NCI-H69 (cell line): Measurements from ENCODE around the gene KLHL29.

Source experiments
- DNase-seq: peaks from one replicate; lab custom pipeline; 2025; lab: John Stamatoyannopoulos, UW

Gene KLHL29

GRCh38 chr2:23476786-23477185, 91.8 kb downstream of the KLHL29 start:
- DNase-seq = no peak

DNA sequence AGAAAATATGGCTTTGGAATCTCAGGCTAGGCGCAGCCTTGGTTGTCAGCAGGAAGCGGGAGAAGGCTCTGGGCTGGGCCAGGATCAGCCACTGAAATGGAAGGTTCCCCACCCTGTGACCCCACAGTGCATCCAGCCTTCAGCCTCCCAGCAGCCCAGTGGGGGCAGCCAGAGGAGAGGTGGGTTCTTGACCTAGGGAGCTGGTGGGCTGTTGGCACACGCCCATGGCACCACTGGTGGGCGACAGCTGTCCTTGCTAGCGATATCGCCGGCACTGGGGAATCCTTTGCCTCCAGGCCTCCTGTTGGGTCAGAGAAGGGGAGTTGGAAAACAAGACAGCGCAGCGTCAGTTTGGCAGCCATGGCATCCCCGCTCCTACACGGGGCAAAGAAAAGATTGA, 92.4 kb downstream of the KLHL29 start:
- no peak for DNase-seq

DNA sequence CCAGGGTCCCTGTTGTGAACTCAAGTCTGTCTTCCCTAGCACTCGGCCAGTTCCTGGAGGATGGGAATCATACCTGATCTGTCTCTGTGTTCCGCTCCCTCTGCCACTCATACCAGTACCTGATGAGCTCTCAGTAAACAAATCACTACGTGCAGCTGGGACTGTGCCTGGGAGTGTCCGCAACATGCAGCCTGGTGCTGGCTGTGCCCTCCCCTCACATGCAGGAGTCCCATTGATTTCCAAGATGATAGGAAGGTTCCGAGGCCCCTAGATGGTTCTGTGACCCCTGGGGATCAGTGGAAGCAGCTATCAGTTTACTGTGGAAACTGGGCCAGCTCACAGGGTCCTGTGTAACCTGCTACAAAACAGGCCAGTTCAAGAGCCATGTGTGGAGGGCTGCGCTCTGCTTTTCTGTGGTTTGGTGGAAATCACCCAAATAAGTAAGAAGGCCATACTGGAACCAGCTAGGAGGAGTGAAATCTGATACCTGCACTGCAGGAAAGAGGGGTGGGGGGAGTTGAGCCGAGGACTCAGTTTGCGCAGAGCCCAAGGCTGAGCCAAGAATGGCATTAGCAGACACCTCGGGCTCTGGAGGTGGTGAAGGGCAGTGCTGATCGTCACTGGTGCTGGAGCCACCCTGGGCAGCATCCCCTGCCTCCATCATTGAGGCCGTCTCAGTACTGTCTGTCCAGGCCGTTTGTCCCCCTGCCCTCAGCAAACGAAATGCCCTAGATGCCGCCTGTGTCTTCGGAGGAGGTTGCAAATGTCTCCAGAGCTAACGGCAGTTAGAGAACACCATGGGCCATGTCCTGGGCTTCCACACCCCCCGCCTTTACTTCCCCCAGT, 93.3 kb downstream of the KLHL29 start:
- DNase-seq = no peak

DNA sequence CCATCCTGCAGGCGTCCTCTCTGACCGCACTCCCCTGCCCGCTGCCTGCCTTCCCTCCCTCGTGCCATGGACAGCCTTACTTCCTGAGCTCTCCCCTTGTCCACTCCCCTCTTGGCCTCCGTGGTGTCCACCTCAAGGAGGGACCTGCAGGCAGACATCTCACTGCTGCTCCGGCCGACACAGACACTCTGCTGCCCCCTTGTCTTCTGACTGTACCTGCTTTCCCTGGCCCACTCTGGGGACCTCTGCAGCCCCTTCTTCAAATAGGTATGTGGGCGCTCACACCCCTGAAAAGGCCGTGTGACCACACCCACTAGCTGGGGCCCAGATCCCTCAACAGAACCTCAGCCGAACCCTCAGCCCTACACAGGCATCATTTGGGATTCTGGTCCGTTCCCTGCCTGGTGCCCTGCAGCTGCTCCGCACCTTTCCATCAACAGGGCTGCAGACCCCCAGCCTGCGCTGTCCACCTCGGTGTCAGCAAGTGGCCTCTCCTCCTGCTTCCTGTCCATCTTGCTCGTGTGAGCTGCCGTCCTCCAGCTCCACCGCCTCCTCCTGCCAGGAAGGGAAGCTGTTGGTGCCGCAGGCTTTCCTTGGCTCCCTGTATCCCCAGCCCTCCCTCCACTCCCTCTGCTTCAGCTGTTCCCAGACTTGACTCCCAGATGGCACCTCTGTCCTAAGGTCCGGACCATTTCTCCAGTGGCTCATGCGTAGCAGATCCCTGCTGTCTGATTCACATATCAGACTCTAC, 94.1 kb downstream of the KLHL29 start:
- no peak for DNase-seq

- DNase-seq = peak; percentile 87
Observed at GRCh38 chr2:23480957-23481797, 96.2 kb downstream of the KLHL29 start.

- DNase-seq = no peak
Observed at GRCh38 chr2:23482188-23482587, 97.2 kb downstream of the KLHL29 start.

DNA sequence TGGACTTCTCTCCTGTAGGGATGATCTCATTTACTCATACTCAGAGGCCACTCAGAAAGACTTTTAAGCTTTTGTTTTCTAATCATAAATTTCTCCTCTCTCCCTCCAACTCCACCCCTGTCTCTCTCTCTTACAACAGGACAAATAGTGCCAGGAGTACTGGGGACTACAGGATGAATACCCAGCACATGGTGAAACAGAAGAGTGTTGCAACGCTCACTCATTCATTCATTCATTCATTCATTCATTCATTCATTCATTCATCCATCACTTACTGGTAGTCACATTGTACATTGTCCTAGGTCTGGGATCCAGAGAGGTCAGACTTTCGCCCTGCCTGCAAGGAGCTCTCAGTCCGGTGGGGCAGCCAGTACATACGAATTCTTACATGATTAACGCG, 97.6 kb downstream of the KLHL29 start:
- DNase-seq = no peak

DNA sequence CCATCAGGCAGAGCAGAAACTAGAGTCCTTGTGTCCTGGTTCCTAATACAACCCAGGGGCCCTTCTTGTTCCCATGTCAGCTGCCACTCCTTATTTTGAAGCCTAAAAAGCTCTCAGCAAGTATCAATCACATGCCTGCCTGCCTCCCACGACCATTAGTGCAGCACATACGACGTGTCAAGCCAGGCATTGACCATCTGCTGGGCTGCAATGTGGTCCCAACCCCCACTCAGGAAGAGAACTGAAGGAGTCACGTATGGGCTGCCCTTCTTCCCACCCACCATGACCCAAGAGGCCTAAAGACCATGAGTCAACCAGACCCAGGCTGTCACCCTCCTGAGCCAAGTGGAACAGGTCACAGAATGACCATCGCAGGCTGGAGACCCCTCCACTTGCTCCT, 98.8 kb downstream of the KLHL29 start:
- no peak for DNase-seq

DNA sequence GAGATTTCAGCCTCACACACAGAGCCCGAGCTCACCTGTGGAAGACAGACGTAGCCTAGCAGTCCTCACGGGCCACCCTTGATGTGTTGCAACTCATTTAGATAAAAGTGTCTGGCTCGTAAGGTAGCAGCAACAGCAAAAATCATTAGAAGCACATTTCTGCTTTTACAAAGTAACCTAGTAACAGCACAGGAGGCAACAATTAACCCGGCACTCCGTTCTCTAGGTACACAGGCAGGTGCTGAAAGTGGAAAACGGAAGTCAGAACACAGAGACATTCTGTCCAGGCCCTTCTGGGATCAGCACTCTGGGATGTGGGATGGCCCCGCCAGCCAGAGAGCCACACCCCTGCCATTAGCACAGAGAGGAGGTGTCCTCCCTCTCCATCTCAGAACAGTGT, 99.3 kb downstream of the KLHL29 start:
- peak; percentile 7 for DNase-seq

- no peak for DNase-seq
Observed at GRCh38 chr2:23484767-23485166, 99.8 kb downstream of the KLHL29 start.

GRCh38 chr2:23485261-23485660, 100.3 kb downstream of the KLHL29 start:
- no peak for DNase-seq

DNA sequence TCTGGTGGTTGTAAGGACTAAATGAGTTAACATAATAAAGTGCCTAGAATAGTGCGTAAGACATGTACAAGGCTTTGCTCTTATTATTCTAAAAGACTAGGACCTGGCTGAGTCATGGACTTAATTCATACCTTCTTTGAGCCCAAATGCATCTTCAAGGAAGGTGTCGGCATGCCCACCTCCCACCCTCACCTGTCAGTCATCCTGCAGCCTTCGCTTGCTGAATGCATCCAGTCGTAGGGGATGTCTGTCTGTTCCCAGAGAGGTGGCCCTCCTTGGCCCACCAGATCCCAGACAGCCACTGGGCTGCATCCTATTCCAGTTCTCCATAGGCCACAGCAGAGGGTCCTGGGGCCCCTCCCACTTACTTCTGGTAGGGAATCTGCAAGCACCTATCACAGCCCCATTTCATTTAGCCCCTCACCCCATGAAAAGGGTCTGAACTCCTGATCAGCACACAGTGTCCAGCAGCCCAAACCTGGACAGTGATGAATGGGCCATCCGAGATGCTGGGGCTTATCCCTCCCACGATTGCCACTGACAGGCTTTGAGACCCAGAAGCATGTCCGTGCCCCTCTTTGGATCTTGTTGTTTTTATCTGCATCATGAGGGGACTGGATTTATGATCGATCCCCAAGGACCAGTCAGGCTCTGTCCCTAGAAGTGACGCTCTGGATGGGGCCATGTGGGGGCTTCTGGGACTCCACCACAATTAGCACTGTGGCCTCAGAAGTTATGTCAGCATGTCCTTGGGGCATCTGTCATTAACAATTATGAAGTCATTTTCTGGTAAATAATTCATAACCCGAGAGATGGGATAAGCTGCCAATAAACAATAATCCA, 101.1 kb downstream of the KLHL29 start:
- DNase-seq = no peak

GRCh38 chr2:23486684-23487075, 101.7 kb downstream of the KLHL29 start:
- DNase-seq = no peak

- no peak for DNase-seq
Observed at GRCh38 chr2:23487735-23488492, 102.9 kb downstream of the KLHL29 start.

- no peak for DNase-seq
Observed at GRCh38 chr2:23488584-23488983, 103.6 kb downstream of the KLHL29 start.

- no peak for DNase-seq
Observed at GRCh38 chr2:23489471-23490322, 104.7 kb downstream of the KLHL29 start.

DNA sequence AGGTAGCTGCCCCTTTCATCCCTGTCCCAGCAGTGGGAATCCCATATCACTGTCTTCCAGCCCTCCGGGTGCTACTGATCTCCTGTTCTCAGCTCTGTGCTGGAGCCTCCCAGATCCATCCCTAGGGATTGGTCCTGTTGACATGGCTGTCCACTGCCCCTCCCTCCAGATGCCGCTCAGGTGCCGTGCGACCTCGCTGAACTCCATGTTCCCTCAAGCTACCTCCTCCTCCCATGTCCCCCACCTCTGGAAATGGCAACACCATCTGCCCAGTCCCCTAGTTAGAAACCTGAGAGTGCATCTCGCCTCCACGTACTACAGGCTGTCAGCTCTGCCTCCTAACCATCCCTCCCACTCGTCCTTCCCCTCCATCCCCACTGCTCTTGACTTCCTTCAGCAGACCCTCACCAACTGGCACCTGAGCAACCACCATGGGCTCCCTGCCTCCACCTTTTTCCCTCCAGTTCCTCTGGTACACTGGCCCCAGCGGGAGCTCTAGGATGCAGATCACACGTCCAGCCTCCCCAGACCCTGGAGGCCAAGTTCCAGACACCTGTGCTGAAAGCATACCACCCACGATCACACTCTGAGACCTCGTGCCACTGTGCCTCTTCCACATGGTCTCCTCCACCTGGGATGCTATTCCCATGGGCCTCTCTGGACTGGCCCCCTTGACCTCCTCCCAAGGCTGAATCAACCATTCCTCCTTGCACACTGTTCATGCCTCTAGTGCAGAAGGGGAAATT, 106.8 kb downstream of the KLHL29 start:
- peak; percentile 34 for DNase-seq

DNA sequence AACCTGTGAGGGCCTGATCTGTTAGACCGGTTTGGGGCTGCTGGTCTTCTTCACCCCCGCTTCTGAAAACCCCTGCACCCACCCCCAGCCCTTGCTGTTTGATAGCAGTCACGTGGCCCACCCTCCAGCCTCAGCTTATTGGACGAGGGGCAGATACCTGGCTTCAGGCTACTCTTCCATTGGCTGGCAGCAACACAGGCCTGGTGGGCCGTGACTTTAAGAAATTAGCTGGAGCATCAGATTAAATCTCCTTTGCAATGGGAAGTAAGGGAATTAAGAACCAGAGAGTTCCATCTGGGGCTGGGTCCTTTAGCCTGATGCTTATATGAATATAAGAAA, 107.3 kb downstream of the KLHL29 start:
- no peak for DNase-seq

DNA sequence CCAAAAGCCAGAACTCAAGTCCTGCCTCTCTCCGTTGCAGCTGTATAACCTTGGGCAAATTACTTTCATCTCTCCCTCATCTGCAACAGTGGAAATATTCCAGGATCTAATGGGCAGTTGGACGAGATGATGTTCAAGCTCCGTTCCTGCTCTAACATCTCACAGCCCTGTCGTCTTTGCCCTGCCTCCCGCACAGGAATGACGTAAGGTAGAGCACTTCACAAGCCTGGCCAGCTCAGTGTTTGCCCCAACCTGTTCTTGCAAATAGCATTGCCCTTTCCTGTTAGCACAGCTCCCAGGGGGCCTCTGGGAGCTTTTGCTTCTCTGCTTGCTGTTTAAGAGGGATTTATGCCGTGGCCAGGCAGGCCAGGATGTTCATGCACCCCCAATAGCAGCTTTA, 107.9 kb downstream of the KLHL29 start:
- DNase-seq = peak; percentile 59
